Duodenal mucosa (tissue), 2 donors: ENCODE measurements around the gene ZNF814.
"Not testable (repeated sequence)": the region's sequence is repeated elsewhere in the genome, so short reads cannot be mapped to it uniquely, and the experiment has no call there.

Experiments
- H3K27ac ChIP-seq: one replicate; pipeline ENCODE4 v1.7.0; 2013; ENCODE audit warnings: low read depth, low read length
- H3K27me3 ChIP-seq, 2 donors: one replicate each; pipeline ENCODE4 v1.7.0; 2013; ENCODE audit warnings: low read length in 2 of 2, control low read depth in 1 of 2; ENCODE audit not compliant: insufficient read depth in 2 of 2, control insufficient read depth in 1 of 2
- H3K36me3 ChIP-seq, 2 donors: one replicate each; pipeline ENCODE4 v1.7.0; 2013; ENCODE audit warnings: low read length in 2 of 2, control low read depth in 1 of 2; ENCODE audit not compliant: insufficient read depth in 2 of 2, control insufficient read depth in 1 of 2
- H3K4me1 ChIP-seq, 2 donors: one replicate each; pipeline ENCODE4 v1.7.0; 2013; ENCODE audit warnings: low read length in 2 of 2, control low read depth in 1 of 2; ENCODE audit not compliant: insufficient read depth in 2 of 2, control insufficient read depth in 1 of 2
- H3K4me3 ChIP-seq, 2 donors: one replicate each; pipeline ENCODE4 v1.7.0; 2013; ENCODE audit warnings: low read length in 2 of 2, low read depth in 1 of 2
- H3K9ac ChIP-seq, 2 donors: one replicate each; pipeline ENCODE4 v1.7.0; 2013; ENCODE audit warnings: low read length in 2 of 2, low read depth in 1 of 2
- H3K9me3 ChIP-seq, 2 donors: one replicate each; pipeline ENCODE4 v1.7.0; 2013; ENCODE audit warnings: low read length in 2 of 2, control low read depth in 1 of 2; ENCODE audit not compliant: control insufficient read depth in 1 of 2

ZNF814 gene

DNA sequence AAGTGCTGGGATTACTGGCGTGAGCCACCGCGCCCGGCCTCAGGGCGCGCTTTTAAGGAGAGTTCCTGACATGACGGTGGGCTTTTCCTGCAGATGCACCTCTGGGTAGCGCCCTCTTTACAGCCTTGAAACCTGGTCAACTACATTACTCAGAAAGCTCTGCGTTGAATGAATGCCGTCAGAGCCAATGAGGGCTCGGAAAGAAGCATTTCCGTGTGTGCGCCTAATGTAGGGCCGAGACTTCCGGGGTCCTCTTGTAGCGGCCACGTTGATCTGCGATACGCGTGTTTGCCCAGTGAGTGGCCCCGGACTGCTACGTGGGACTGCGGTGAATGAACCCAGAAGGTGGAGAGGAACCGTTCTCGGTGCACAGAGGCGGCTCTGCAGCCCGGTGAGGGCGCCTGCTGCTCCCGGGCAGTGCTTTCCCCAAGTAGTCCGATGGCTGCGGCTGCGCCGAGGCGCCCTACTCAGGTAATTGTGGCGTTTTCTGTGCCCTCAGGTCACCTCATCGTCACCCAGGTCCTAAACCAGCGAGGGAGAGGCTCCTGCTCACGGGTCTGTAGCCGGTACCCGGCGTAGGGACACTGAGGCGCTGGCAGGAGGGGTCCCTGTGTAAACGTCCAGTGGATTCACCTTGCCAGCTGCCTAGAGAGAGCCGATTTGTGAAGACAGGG lies 69.2 kb downstream of the ZNF814 start:
- H3K36me3 ChIP-seq: peaks cover 0 to 10% of the 10 kb centered on the region in 2 donors
- no peaks in the 10 kb centered on the region for H3K9me3 ChIP-seq
- peak overlapping the region; percentile 80 to 99 for H3K9ac ChIP-seq
- peaks cover 5 to 46% of the 10 kb centered on the region in 2 donors for H3K4me1 ChIP-seq
- peak overlapping the region; percentile 72 for H3K27ac ChIP-seq
- H3K4me3 ChIP-seq: peak overlapping the region; percentile 94 to 100
- H3K27me3 ChIP-seq: no peaks in the 10 kb centered on the region

DNA sequence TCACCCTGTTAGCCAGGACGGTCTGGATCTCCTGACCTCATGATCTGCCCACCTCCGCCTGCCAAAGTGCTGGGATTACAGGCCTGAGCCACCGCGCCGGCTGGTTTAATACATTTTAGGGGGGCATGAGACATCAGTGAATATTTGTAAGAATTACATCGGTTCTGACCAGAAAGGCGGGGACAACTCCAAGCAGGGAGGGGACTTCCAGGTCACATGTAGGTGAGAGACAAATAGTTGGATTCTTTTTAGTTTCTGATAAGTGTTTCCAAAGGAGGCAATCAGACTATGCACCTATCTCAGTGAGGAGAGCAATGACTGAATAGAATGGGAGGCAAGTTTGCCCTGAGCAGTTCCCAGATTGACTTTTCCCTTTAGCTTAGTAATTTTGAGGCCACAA lies 70.5 kb downstream of the ZNF814 start:
- no peaks in the 10 kb centered on the region for H3K9me3 ChIP-seq
- H3K36me3 ChIP-seq: peaks cover 0 to 7% of the 10 kb centered on the region in 2 donors
- H3K9ac ChIP-seq: no peak overlapping the region
- no peak overlapping the region for H3K4me3 ChIP-seq
- no peaks in the 10 kb centered on the region for H3K27me3 ChIP-seq
- peaks cover 4 to 52% of the 10 kb centered on the region in 2 donors for H3K4me1 ChIP-seq
- H3K27ac ChIP-seq: no peak overlapping the region

DNA sequence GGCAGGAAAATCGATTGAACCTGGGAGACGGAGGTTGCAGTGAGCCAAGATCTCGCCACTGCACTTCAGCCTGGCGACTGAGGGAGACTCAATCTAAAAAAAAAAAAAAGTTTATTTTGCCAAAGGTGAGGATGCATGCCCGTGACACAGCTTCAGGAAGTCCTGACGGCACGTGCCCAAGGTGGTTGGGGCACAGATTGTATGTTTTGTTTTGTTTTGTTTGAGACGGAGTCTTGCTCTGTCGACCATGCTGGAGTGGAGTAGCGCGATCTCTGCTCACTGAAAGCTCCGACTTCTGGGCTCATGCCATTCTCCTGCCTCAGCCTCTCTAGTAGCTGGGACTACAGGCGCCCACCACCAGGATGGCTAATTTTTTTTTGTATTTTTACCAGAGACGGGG lies 70.9 kb downstream of the ZNF814 start:
- Histone ChIP-seq H3K36me3 (peaks cover 0 to 8% of the 10 kb centered on the region in 2 donors), H3K27me3 (no peaks in the 10 kb centered on the region), H3K9ac (no peak overlapping the region), H3K27ac (no peak overlapping the region), H3K4me1 (peaks cover 4 to 52% of the 10 kb centered on the region in 2 donors), H3K4me3 (no peak overlapping the region), H3K9me3 (no peaks in the 10 kb centered on the region)

DNA sequence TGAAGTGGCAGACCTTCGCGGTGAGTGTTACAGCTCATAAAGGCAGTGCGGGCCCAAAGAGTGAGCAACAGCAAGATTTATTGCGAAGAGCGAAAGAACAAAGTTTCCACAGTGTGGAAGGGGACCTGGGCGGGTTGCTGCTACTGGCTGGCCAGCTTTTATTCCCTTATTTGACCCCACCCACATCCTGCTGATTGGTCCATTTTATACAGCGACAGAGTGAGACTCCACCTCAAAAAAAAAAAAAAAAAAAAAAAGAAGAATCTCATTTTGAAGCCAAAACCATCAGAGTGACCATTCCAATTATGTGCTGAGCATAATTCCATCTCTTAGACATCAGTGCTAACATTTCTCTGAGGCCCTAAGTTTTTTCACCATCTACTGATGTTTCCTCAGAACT lies 72.2 kb downstream of the ZNF814 start:
- H3K36me3 ChIP-seq: peaks cover 0 to 11% of the 10 kb centered on the region in 2 donors
- peaks cover 4 to 55% of the 10 kb centered on the region in 2 donors for H3K4me1 ChIP-seq
- no peak overlapping the region for H3K4me3 ChIP-seq
- no peak overlapping the region for H3K9ac ChIP-seq
- H3K27ac ChIP-seq: no peak overlapping the region
- H3K9me3 ChIP-seq: no peaks in the 10 kb centered on the region
- no peaks in the 10 kb centered on the region for H3K27me3 ChIP-seq

DNA sequence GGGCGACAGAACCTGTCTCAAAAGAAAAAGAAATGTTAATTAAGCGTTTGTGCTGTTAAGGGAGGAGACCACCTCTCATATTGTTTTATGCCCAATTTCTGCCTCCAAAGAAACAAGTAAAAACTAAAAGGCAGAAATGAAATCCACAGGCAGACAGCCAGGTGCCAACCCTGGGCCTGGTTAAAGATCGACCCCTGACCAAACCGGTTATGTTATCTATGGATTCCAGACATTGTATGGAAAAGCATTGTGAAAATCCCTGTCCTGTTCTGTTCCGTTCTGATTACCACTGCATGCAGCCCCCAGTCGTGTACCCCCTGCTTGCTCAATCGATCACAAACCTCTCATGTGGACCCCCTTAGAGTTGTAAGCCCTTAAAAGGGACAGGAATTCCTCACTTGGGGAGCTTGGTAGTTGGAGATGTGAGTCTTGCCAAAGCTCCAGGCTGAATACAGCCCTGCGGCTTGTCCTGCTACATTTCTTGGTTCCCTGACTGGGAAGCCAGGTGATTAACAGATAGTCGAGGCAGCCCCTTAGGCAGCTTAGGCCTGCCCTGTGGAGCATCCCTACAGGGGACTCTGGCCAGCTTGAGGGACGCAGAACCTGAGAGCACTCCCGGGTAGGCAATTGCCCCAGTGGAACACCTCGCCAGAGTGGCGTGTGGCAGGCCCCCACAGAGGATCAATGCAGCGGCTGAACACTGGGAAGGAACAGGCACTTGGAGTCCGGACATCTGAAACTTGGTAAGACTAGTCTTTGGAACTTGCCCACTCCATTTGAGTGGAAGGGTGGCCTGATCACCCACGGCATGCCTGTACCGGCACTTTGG lies 73.4 kb downstream of the ZNF814 start:
- no peaks in the 10 kb centered on the region for H3K27me3 ChIP-seq
- peak overlapping the region; percentile 91 to 100 for H3K4me3 ChIP-seq
- H3K9me3 ChIP-seq: no peaks in the 10 kb centered on the region
- H3K27ac ChIP-seq: no peak overlapping the region
- peak overlapping the region; percentile 87 to 99 for H3K9ac ChIP-seq
- peaks cover 0 to 13% of the 10 kb centered on the region in 2 donors for H3K36me3 ChIP-seq
- peaks cover 8 to 50% of the 10 kb centered on the region in 2 donors for H3K4me1 ChIP-seq

DNA sequence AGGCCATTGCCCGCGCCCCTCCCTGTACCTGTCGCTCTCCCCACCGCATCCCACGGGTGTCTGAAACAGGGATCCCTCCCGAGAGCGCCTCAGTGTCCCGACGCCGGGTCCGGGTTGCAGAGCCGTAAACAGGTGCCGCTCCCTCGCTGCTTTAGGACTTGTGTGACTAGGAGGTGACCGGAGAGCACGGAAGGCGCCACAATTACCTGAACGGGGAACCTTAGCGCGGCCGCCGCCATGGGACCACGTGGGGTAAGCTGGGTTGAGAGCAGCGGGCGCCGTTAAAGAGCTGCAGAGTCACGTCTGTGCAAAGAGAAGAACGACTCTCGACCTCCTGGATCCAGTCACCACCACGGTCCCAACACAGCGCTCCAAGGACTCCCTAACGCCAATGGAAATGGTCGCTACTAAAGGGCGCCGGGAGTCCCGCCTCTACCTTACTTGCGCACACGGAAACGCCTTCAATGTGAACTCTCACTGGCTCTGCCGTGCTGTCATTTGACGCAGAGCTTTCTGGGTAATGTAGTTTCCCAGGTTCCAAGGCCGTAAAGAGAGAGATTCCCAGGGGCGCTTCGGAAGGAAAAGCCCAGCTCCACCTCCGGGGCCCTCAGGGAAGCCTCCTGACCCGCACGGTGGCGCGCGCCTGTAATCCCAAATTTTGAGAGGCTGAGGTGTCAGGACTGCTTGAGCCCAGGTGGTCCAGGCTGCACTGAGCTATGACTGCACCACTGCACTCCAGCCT lies 74.2 kb downstream of the ZNF814 start, which contains the start of gene ZNF552:
TSS of gene ZNF552 (minus strand) at position 409 of the 742 bp plus-strand sequence. CDS start at position 239, 170 bp downstream.
- Histone ChIP-seq H3K27ac (peak within 1 kb of the TSS; percentile 69), H3K4me1 (peaks cover 10 to 49% of the 10 kb centered on the region in 2 donors), H3K36me3 (peaks cover 2 to 21% of the 10 kb centered on the region in 2 donors), H3K4me3 (peak within 1 kb of the TSS; percentile 91 to 100), H3K27me3 (no peaks in the 10 kb centered on the region), H3K9me3 (no peaks in the 10 kb centered on the region), H3K9ac (peak within 1 kb of the TSS; percentile 87 to 99)

DNA sequence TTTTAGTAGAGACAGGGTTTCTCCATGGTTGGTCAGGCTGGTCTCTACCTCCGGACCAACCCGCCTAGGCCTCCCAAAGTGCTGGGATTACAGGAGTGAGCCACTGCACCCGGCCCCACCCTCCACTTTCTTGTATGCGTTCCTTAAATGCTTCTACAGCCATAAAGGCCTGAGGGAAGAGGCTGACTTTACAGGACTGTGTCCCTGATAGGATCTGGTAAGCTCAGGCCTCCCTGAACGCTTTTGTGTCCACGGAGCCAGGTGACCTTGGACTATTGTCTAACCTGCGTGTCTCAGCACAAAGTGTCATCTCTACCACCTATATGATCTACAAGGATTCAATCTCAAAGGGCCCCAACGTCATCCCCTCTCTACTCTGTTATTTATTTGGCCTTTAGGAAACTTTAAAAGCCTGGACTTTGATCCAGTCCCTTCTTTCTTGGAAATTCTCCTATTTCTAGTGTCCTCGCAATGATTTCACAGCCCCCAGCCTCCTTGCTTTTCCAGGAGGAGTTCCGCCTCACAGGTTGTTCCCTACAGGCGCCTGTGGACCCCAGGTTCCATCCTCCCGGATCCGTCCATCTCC lies 74.8 kb downstream of the ZNF814 start:
- H3K9me3 ChIP-seq: no peaks in the 10 kb centered on the region
- H3K27me3 ChIP-seq: no peaks in the 10 kb centered on the region
- H3K9ac ChIP-seq: peak overlapping the region; percentile 87 to 99
- H3K27ac ChIP-seq: peak overlapping the region; percentile 69
- H3K36me3 ChIP-seq: peaks cover 8 to 28% of the 10 kb centered on the region in 2 donors
- peak overlapping the region; percentile 91 to 100 for H3K4me3 ChIP-seq
- H3K4me1 ChIP-seq: peaks cover 10 to 49% of the 10 kb centered on the region in 2 donors

DNA sequence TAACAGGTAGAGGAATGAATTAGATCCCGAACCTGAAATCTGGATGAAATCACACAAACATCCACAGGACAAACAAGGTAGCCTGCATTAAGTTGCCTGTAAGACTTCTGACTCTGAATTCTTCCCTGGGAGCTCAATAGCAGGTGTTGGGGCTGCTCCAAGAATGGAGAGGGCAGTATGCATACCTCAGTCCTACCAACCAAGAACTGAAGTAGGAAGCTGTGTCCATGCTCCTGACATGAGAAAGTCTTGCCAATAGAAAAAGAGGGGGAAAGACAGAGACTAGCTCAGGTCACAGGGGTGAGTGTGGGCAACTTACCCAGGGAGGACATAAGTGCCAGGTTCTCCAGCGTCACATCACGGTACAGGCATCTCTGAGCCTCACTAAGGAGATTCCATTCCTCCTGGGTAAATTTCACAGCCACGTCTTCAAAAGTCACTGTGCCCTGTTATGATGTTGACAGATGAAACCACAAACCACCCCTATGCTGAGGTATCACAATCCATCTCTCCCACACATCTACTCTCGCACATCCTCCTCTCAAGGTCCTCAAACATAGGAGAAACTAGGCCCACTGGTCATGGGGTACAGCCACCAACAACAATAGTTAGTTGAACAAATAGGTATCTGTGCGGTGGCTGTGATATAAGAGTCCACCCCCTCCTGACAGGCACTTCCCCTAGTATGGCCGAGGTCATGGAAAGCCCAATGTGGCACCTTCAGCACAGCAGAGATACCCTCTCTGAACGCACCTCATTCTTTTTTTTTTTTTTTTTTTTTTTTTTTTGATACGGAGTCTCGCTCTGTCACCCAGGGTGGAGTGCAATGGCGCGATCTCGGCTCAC lies 75.6 kb downstream of the ZNF814 start:
- H3K4me3 ChIP-seq: peak overlapping the region; percentile 8 to 100
- peak overlapping the region; percentile 9 to 87 for H3K9ac ChIP-seq
- not testable (repeated sequence) for H3K27me3 ChIP-seq, H3K9me3 ChIP-seq, H3K27ac ChIP-seq
- H3K4me1 ChIP-seq: peaks cover 10 to 46% of the 10 kb centered on the region in 2 donors
- peaks cover 8 to 33% of the 10 kb centered on the region in 2 donors for H3K36me3 ChIP-seq

DNA sequence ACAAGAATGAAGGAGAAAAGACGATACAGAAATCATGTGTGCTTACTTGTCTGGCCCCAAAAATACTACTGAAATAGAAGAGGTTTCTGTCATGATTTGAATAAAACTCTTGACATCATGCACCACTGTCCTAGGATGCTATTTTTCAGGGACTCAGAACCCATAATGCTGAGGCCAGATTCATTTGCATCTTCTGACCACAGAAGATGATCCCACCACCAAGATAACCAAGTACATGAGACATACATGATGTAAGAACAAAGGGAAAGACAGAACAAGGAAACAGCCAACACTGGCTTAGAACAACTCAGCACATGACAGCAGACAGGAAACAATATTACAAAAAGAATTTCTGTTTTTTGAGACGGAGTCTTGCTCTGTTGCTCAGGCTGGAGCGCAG lies 76.6 kb downstream of the ZNF814 start:
- H3K9ac ChIP-seq: peak overlapping the region in 1 of 2 donors; percentile 9
- peak overlapping the region in 1 of 2 donors; percentile 100 for H3K4me3 ChIP-seq
- H3K4me1 ChIP-seq: peaks cover 10 to 46% of the 10 kb centered on the region in 2 donors
- no peaks in the 10 kb centered on the region for H3K27me3 ChIP-seq
- peaks cover 8 to 41% of the 10 kb centered on the region in 2 donors for H3K36me3 ChIP-seq
- H3K9me3 ChIP-seq: no peaks in the 10 kb centered on the region
- H3K27ac ChIP-seq: no peak overlapping the region
